IPS DF 19.7 (cell line): ENCODE results near the gene SCAF1.
"Not testable (repeated sequence)": the region's sequence is repeated elsewhere in the genome, so short reads cannot be mapped to it uniquely, and the experiment has no call there.

Source experiments
- DNase-seq: peaks from one replicate; pipeline ENCODE4 v3.0.0-alpha.2; 2013; ENCODE audit warnings: low read depth, low spot score

The SCAF1 gene

GRCh38 chr19:49616532-49616931, 25.5 kb upstream of the SCAF1 start:
- DNase-seq, result no peak

- DNase-seq, result no peak
Measured at GRCh38 chr19:49616945-49617344, 25.1 kb upstream of the SCAF1 start.

GRCh38 chr19:49617860-49618259, 24.1 kb upstream of the SCAF1 start:
- not testable (repeated sequence) for DNase-seq

GRCh38 chr19:49624967-49625910, 16.8 kb upstream of the SCAF1 start:
- no peak for DNase-seq

GRCh38 chr19:49626226-49626625, 15.8 kb upstream of the SCAF1 start:
- DNase-seq, result no peak

- DNase-seq, result no peak
Measured at GRCh38 chr19:49629659-49630058, 12.3 kb upstream of the SCAF1 start.

- no peak for DNase-seq
Measured at GRCh38 chr19:49631014-49631588, 10.9 kb upstream of the SCAF1 start.

GRCh38 chr19:49631610-49632192, 10.3 kb upstream of the SCAF1 start:
- DNase-seq, result no peak

- DNase-seq, result no peak
Measured at GRCh38 chr19:49632576-49632975, 9.4 kb upstream of the SCAF1 start.

- not testable (repeated sequence) for DNase-seq
Measured at GRCh38 chr19:49633273-49633672, 8.7 kb upstream of the SCAF1 start.

GRCh38 chr19:49635530-49636232, 6.3 kb upstream of the SCAF1 start:
- no peak for DNase-seq

GRCh38 chr19:49636233-49636932, 5.6 kb upstream of the SCAF1 start:
- no peak for DNase-seq

- DNase-seq, result no peak
Measured at GRCh38 chr19:49637821-49638738, 3.9 kb upstream of the SCAF1 start.

- DNase-seq, result no peak
Measured at GRCh38 chr19:49639401-49640112, 2.5 kb upstream of the SCAF1 start.

GRCh38 chr19:49640113-49640898, 1.7 kb upstream of the SCAF1 start, which contains the start of gene RRAS:
TSS of gene RRAS (minus strand) at chr19:49640143. CDS start at chr19:49640098, 45 bp downstream.
- DNase-seq, result peak; percentile 98

GRCh38 chr19:49642492-49643035, 555 bp downstream of the SCAF1 start:
- DNase-seq, result no peak

- no peak for DNase-seq
Measured at GRCh38 chr19:49643466-49643865, 1.5 kb downstream of the SCAF1 start.

- no peak for DNase-seq
Measured at GRCh38 chr19:49645592-49645991, 3.6 kb downstream of the SCAF1 start.
